Measurements from ENCODE around the gene ENTPD3. TPM values are rescaled to one million over a fixed set of nuclear protein-coding genes. Genes with fewer than 3 reads are reported as not detected.

The ENTPD3 gene
- polyA plus RNA-seq, 3 donors: 1.8 to 2.0 (median 1.9) TPM

DNA sequence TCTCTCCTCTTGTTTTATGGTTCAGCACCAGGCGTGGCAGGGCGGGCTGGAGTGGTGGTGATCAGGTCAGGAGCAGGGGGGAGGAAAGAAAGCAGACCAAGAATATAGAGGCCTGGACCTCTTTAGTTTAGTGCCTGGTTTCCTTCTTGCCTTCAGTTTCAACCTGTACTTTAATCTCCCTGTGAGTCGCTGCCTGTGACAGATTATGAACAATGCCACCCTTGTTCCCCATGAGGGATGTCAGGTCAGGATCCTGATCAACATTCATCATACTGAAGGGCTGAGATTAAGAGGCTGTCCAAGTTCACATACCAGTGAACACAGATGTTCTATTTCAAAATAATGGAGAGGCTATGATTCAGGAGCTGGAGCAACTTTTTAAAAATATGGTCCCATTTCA is 11.4 kb downstream of the ENTPD3 start:
- no peak for DNase-seq

DNA sequence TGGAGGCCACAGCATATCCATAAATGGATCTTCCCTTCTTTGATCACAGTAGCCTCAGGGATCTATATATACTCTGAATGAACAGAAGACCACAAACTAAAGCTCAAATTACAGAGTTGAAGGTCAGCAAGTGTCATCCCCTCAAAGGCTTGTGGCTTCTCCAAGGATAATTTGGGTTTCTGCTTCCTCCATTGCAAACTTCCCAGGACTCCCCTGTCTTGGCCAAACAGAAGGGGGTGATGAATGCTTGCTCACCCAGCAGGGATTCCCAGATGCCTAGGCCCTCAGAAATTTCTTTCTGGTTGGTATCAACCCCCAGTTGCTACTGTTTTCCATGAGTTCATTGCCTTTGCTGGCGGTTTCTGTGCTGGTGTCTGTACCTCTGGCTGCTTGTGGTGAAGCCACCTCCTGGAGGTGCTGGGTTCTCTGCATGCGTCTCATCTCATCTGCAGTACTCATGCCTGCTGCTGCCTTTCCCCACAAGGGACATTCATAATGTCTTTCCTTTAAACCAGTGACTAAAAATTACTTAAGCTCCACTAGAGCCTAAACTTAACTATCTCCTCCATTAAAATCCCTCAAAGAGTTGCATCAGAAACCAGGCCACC is 17.7 kb downstream of the ENTPD3 start:
- no peak for DNase-seq

DNA sequence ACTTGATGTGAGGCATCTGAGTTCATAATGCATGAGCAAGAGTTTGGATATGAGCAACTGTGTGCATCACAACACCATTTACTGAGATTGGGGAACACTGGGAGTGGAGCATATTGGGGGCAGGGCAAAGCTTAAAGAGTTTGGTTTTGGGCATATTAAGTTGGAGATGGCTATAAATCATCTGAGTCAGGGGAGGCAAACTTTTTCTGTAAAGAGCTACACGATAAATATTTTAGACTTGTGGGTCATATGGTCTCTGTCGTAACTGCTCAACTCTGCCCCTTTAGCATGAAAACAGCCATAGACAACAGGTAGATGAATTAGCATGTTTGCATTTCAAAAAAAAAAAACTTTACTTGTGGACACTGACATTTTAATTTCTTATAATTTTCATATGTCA is 20.0 kb downstream of the ENTPD3 start:
- DNase-seq: no peak

DNA sequence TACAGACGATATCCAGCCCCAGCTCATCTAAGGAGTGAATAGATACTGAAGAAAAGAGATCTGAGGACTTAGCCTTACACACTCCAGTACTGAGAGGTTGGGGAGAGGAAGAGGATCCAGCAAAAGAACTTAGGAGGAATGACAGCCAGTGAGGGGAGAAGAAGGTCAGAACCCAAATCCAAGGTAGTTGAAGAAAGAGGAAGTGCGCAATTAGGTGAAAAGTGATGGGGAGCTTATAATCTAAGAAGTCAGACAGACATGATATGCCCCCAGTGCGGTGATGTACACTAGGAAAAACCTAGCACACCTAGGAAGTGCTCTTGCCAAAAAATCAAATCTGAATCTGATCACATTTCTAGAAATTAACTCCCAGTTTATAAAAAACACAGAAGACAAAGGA is 20.6 kb downstream of the ENTPD3 start:
- no peak for DNase-seq

DNA sequence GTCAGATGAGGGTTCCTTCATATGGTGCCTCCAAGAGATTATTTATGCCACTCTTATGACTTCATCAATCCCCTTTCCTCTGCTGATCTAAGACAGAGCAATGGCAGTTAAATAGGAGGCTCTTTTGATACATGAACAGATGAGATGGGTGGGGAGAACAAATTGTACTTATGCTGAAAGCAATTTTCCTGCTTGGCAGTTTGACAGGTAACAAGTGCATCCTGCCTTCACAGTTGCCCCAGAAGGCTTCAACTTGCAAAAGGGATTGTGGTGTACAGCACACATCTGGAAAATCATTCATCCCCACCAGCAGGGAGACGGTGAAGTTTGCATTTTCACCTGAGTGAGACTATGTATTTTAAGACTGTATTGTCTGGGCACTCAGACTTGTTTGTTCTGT is 27.3 kb downstream of the ENTPD3 start:
- DNase-seq: no peak

DNA sequence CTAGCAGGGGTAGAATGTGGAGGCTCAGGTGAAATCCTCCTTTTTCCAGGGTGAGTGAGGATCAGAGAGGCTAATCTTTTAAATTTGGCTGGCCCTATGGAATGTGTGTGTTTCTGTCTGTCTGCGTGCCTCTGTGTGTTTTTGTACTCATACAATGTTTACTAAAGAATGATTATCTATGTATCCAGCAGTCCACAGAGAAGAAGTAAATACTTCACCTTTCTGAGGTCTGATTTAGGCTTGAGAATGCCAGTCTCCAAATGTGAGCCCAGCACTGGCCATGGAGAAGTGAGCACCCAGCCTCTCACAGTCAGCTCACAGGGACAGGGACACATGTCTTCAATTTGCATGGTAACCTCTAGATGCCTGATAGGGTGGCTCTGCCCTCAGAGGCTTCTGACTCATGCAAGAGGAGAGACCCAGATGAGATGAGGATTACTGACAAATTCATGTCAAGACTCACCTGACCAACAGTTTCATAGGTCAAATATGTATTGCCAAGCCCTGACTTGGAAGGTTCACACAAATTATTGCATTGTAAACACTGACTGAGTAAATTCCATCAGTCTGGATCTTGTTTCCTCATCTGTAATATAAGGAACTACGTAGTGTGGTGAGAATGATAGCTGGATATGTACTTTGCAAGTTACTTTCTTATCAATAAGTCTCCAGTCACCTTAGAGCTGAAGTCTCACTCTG is 31.0 kb downstream of the ENTPD3 start:
- DNase-seq: no peak

DNA sequence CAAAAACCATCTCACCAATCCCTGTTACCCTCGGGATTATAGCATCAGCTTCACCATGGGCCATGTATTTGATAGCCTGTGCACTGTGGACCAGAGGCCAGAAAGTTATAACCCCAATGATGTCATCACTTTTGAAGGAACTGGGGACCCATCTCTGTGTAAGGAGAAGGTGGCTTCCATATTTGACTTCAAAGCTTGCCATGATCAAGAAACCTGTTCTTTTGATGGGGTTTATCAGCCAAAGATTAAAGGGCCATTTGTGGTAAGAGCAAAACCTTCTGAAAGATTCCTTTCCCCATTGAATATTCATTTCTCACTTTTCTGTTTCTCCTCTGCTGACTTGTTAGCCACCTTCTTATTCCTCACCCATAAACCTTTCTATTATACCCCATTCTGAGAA is 35.9 kb downstream of the ENTPD3 start:
- DNase-seq: no peak

DNA sequence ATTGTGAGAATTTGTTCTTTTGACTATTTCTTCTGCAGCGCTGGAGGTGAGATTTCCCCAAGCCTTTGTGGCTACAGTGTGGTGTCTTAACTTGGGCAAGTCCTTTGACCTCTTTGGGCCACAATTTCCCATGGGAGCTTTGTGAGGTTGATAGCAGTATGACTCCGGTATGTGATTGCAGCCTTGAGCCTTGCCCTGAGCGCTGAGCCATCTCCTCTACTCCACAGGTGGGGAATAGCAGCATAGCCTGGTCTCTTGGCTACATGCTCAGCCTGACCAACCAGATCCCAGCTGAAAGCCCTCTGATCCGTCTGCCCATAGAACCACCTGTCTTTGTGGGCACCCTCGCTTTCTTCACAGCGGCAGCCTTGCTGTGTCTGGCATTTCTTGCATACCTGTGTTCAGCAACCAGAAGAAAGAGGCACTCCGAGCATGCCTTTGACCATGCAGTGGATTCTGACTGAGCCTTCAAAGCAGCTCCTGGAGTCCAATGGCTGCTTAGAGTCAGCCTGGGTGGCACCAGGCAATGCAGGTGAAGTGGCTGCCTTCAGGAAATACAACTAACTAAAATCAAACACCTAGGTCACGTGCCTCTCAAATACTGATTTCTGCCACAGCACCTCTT is 40.2 kb downstream of the ENTPD3 start:
- no peak for DNase-seq

DNA sequence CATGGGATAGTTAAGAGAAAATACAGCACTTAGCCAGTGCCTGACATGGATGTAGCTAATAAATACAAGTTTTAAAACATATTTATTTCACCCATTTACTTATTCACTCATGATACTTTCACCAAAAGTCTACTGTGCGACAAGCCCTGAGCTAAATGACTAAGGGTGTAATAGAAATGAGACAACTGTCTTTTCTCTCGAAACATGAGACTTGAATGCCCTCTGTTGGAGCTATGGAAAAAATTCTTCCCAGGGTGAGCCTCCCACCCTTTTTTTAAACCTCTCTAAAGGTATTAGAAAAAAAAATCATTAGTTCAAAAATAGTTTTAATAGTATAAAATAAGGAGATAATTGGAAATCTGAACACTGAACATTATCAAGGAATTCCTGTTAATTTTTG is 45.8 kb downstream of the ENTPD3 start:
- no peak for DNase-seq

DNA sequence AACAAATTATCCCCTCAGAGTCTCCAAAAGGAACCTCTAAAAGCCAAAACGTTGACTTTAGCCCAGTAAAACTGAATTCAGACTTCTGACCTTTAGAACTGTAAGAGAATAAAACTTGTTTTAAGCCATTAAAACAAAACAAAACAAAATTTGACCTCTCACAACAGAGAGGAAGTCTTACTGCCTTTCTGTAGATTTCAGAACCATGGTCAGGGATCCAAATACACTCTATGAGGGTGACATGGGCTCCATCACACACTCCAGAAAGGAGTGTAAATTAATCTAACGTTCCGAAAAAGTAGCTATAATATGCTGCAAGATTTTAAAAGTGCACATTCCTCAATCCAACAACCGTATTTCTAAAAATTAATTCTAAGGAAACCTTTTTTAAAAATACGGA is 50.9 kb downstream of the ENTPD3 start:
- DNase-seq: no peak

DNA sequence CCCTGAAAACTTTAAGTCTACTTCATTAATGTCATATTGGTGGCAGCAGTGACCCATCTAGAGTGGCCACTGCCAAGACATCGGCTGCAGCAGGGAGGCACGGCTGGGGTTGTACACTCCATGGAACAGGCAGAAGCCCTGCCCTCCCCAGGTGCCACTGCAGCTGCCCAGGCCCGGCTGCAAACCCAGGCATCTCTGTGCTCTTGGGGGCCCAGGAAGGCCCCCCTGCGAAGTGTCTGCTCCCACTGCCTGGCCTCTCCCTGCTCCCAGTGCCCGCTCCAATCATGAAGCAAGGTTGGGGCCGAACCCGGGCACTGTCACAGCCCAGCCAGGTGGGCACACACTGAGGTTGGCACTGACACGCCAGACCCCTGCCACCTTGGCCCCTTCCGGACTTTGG is 58.1 kb downstream of the ENTPD3 start:
- no peak for DNase-seq

DNA sequence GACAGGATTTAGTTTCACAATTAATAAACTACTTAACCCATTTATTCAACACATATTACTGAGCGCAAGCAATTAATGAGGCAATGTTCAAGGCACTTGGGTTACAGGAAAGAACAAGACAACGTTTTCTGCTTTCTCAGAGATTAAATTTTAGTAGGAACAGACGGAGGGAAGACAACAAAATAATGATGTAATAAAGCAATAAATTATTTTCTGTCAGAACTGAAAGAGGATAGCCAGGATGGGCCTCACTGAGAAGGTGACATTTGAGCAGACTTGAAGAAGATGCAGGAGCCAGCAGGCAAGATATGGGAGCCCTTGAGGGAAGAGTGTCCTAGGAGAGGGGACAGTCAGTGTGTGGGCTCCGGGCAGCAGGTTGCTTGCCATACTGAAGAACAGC is 58.9 kb downstream of the ENTPD3 start:
- no peak for DNase-seq

DNA sequence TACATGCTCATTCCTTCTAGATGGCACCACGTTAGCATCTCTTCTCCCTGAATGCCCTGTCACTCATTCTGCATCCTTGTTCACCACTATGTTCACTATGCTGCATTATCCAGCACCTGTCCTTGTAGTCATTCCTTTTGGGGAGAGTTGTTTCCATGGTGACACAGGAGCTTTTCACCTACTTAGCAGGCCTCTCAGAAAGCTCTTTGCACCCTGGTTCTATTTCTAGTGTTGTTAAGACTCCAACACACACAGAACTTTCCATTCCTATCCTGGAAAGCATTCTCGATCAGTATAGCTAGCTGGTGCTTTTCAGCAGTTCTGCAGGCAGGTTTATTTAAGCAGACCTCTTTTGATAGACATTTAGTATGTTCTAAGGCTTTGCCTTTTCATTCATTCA is 63.5 kb downstream of the ENTPD3 start:
- no peak for DNase-seq

DNA sequence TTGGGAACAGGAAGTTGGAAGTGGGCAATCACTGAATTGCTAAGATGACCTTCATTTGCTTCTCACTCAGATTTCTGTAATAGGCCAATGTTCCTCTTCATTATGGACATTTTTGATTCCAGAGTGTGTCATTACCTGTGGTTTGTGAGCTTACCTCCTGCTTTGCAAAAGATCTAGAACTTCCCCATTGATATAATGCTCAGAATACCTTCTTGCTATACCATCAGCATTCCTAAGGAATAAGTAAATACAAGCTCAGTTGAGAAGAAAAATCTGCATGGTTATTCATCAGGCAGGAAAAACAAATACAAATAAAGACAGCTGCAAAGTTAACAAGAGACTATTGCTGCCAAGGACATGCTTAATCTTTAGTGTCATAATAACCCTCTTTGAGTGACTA is 64.6 kb downstream of the ENTPD3 start:
- DNase-seq: no peak

DNA sequence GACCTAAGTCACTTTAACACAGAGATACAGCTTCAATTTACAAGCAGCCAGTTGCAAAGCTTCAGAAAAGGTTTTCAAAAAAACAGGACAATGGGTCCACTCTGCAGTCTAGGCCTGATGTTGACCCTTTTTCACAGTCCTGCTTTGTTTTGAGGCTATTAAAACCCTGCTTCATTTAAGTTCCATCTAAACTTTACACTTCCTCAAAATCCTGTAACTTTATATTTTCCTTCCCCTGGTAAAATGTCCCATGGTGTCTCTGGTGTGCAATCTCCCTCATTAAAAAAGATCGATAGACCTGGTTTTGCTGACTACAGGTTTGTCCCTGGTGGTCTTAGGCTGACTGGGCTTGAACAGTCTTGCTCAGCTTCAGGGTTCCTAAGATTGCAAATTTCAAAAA is 65.1 kb downstream of the ENTPD3 start:
- DNase-seq: no peak

DNA sequence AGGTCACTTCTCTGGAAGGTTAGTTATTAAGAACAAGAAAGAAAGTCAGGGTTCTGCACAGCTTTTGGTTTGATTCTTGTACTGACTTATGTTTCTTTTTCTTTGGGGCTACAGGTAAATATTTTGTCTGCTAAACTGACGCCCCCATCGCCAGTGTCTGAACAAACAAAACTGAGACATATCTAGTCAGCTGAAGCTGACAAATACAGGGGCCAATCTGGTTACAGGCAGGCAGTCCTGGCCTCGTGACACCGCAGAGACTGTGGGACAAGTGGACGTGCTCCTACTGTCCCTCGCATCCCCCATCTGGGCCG is 65.5 kb downstream of the ENTPD3 start:
- DNase-seq: no peak

DNA sequence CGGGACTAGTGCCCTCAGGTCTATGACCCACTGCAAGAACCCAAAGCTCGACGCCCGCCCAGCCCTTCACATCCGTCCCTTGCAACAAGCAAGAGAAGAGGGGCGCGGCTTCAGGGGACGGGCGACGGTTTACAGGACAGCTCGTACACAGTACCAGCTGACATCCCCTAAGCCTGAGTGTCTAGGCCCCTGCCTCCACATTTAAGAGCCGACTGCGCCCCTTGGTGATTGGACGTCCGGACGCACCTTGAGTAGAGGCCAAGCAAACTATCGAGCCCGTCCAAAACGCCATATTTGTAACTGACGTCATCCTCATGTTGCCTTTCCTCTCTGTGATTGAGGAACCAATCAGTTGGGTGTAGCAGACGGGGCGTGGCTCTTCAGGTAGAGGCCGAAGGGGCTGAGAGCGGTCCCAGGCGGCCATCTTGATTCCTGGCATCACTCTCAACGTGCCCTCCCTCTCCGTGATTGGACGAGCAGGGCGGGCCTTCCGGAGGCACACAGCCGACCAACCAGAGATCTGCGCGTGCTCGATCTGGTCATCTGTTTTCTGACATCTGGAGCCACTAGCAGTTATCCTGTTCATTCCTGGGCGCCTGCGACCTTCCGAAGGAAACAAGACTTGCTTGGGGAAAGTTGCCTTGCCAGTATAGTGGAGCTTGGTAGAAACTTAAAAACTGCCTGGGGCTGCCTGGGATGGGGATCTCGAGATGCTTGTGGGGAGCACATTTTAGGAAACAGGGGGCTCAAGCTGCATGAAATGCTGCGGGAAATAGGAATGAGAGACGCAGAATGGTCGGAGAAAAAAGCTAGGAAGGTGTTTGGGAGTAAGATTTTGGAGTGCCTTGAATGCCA is 66.1 kb downstream of the ENTPD3 start:
- peak; percentile 98 for DNase-seq

DNA sequence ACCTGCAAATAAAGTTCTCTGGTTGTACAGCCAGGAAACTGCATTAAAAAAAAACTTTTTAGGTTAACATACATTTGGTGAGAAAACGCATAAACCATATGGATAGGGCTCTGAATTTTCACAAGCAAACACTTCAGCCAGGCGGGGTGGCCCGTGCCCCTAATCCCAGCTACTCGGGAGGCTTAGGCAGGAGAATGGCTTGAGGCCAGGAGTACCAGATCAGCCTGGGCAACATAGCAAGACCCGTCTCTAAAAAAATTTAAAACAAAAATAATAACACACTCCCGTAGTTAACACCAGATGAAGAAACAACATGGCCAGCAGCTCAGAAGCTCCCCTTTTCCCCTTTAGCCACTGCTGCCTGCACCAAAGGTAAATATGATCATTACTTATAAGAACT is 66.9 kb downstream of the ENTPD3 start:
- DNase-seq: no peak

DNA sequence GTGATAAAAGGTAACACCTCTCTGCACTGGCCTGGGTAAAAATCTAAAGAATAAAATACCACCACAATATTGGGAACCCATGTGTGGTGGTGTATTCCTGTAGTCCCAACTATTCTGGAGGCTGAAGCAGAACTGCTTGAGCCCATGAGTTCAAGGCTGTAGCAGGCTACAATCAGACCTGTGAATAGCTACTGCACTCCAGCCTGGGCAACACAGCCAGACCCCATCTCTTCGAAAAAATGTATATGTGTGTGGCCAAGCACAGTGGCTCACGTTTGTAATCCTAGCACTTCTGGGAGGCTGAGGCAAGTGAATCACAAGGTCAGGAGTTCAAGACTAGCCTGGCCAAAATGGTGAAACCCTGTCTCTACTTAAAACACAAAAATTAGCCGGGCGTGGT is 68.3 kb downstream of the ENTPD3 start:
- no peak for DNase-seq

DNA sequence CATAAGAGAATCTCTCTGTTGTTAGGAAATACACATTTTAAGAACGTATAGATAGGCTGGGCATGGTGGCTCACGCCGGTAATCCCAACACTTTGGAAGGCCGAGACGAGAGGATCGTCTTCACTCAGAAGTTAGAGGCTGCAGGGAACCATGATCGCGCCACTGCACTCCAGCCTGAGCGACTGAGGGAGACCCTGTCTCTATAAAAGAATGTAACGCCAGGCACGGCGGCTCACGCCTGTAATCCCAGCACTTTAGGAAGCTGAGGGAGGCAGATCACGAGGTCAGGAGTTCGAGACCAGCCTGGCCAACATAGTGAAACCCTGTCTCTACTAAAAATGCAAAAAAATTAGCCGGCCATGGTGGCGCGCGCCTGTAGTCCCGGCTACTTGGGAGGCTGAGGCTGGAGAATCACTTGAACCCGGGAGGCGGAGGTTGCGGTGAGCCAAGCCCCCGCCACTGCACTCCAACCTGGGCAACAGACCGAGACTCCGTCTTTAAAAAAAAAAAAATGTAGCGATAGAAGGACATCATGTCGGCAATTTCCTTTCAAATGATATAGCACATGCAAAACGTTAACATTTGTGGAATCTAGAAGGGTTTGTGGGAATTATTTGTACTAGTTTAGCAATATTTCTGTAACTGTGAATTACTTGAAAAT is 69.4 kb downstream of the ENTPD3 start:
- no peak for DNase-seq

DNA sequence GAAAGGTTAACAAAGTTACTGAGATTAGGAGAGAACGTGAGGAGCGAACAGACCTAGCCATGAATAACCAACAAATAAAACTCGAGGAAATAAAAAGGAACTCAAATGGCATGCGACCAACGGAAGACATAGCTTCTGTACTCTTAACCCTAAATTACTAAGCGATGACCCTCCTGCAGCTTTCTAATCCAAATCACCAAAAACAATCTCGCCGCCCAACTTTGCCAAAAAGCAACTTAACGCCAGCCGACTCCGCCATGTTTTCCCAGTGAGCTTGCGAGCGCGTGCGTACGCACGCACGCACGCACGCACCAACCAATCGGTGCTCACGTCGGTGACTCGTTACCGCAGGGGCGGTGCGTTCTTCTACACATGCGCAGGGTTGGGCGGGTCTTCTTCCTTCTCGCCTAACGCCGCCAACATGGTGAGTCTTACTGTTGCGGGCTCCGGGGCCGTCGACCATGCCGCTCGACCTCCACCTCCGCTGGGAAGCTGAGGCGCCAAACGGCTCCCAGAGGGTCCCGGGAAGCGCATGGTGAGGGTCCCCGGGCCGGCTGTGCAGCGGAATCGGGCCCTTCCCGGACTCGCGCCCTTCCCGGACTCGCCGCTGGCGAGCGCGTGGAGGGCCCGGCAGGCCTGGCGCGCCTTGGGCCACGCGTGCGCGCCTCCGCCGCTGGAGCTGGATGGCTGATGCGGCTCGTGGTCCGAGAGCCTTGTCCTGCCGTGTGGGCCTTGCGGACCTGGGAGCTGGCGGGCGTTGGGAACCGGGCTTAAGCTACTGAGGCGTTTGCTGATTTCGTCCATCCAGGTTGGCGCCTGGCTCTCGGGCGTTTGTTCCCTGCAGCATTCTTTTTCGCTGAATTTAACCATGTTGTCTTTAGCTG is 70.2 kb downstream of the ENTPD3 start, which contains the start of gene RPL14:
Gene RPL14, plus strand, starts transcription at position 400 of the 884 bp plus-strand sequence. Its CDS starts 133 bp downstream, at position 533.
- peak; percentile 96 for DNase-seq

All from renal pelvis (tissue), 4 donors.